SU-DHL-6 (cell line): ENCODE measurements around the gene OR1E2.
"Not testable (repeated sequence)": the region's sequence is repeated elsewhere in the genome, so short reads cannot be mapped to it uniquely, and the experiment has no call there.

Experiments used
- H2AFZ ChIP-seq: fragments of 200-600 bp; sonication (generic); 2 replicates; pipeline ENCODE4 v1.6.1; 2014; ENCODE audit warnings: low read depth, mild to moderate bottlenecking, moderate library complexity, mixed read lengths, antibody characterized with exemption, low read length; ENCODE audit not compliant: severe bottlenecking
- H3F3A ChIP-seq: fragments of 200-600 bp; shearing (Covaris generic); 2 replicates; pipeline ENCODE4 v1.6.0; 2016; ENCODE audit warnings: antibody characterized with exemption, mild to moderate bottlenecking; ENCODE audit not compliant: insufficient read depth
- H3K27ac ChIP-seq: fragments of 200-600 bp; sonication (generic); 2 replicates; pipeline ENCODE4 v1.5.1; 2016; ENCODE audit warnings: low read depth, mild to moderate bottlenecking, low read length, moderate library complexity, mixed read lengths
- H3K27me3 ChIP-seq: fragments of 200-600 bp; sonication (generic), shearing (Covaris generic); 2 replicates; pipeline ENCODE4 v1.6.0; 2014; ENCODE audit warnings: mild to moderate bottlenecking, low read length
- H3K36me3 ChIP-seq: fragments of 200-600 bp; sonication (generic); 2 replicates; pipeline ENCODE4 v1.6.1; 2014; ENCODE audit warnings: mild to moderate bottlenecking, low read length, mixed read lengths
- H3K4me2 ChIP-seq: fragments of 300-600, 200-600 bp; shearing (Covaris generic), sonication (generic); 2 replicates; pipeline ENCODE4 v1.6.0; 2014; ENCODE audit warnings: low read length, low read depth, mild to moderate bottlenecking; ENCODE audit not compliant: poor library complexity, severe bottlenecking
- H3K4me3 ChIP-seq: fragments of 200-600 bp; sonication (generic); 2 replicates; pipeline ENCODE4 v1.5.1; 2014; ENCODE audit warnings: antibody characterized with exemption, low read length, mild to moderate bottlenecking, mixed read lengths; ENCODE audit not compliant: insufficient read depth, poor library complexity, severe bottlenecking
- H3K79me2 ChIP-seq: fragments of 200-600 bp; sonication (generic); 2 replicates; pipeline ENCODE4 v1.6.1; 2014; ENCODE audit warnings: mild to moderate bottlenecking, low read length, moderate library complexity; ENCODE audit not compliant: insufficient read depth
- H3K9ac ChIP-seq: fragments of 200-600 bp; sonication (generic); 2 replicates; pipeline ENCODE4 v1.7.0; 2014; ENCODE audit warnings: mild to moderate bottlenecking, low read length
- H3K9me2 ChIP-seq: fragments of 200-600 bp; sonication (generic); replicated peaks from 2 replicates; pipeline ENCODE4 v1.6.1; 2014; ENCODE audit warnings: low read length; ENCODE audit not compliant: insufficient read depth
- H3K9me3 ChIP-seq: fragments of 200-600 bp; sonication (generic); 2 replicates; pipeline ENCODE4 v1.6.1; 2014; ENCODE audit warnings: low read length, mixed read lengths; ENCODE audit not compliant: insufficient read depth
- H4K20me1 ChIP-seq: fragments of 200-600 bp; sonication (generic); 2 replicates; pipeline ENCODE4 v1.6.1; 2014; ENCODE audit warnings: low read depth, mild to moderate bottlenecking, antibody characterized with exemption, low read length, moderate library complexity, mixed read lengths
- CTCF ChIP-seq: fragments of 200-600 bp; sonication (generic); IDR thresholded peaks from one replicate; pipeline ENCODE4 v1.5.1; 2017; ENCODE audit warnings: antibody characterized with exemption, mild to moderate bottlenecking, low read length, moderate library complexity; ENCODE audit not compliant: insufficient read depth, poor library complexity, severe bottlenecking
- EZH2phosphoT487 ChIP-seq: fragments of 200-600 bp; sonication (generic), shearing (Covaris generic); conservative IDR thresholded peaks from 2 replicates; pipeline ENCODE4 v1.6.1; 2018; ENCODE audit warnings: mild to moderate bottlenecking, antibody characterized with exemption, low read length, moderate library complexity, mixed read lengths

The OR1E2 gene

GRCh38 chr17:3438368-3438767, 4.7 kb upstream of the OR1E2 start:
- no peaks in the 10 kb centered on the region for H3K27me3 ChIP-seq
- TF ChIP-seq EZH2phosphoT487: no peak
- TF ChIP-seq CTCF: no peak
- H3K79me2 ChIP-seq: no peaks in the 10 kb centered on the region
- H3K27ac ChIP-seq: no peak overlapping the region
- no peaks in the 10 kb centered on the region for H3F3A ChIP-seq
- no peak overlapping the region for H3K4me2 ChIP-seq
- no peaks in the 10 kb centered on the region for H3K9me2 ChIP-seq
- H4K20me1 ChIP-seq: no peaks in the 10 kb centered on the region
- H3K36me3 ChIP-seq: no peaks in the 10 kb centered on the region
- H3K9me3 ChIP-seq: no peaks in the 10 kb centered on the region
- no peak overlapping the region for H3K9ac ChIP-seq
- no peak overlapping the region for H3K4me3 ChIP-seq
- no peak overlapping the region for H2AFZ ChIP-seq

GRCh38 chr17:3433215-3433614, 426 bp downstream of the OR1E2 start:
- H3K9me3 ChIP-seq, H2AFZ ChIP-seq, H3K27me3 ChIP-seq, H3K27ac ChIP-seq, H3K79me2 ChIP-seq, H3K36me3 ChIP-seq, H3K4me2 ChIP-seq, H3F3A ChIP-seq, H3K4me3 ChIP-seq, H3K9me2 ChIP-seq, H3K9ac ChIP-seq, H4K20me1 ChIP-seq: not testable (repeated sequence)

- H3F3A ChIP-seq: no peaks in the 10 kb centered on the region
- TF ChIP-seq CTCF: no peak
- no peak for TF ChIP-seq EZH2phosphoT487
- H3K27me3 ChIP-seq: no peaks in the 10 kb centered on the region
- no peaks in the 10 kb centered on the region for H3K36me3 ChIP-seq
- H3K4me2 ChIP-seq: no peak overlapping the region
- H3K4me3 ChIP-seq: no peak overlapping the region
- no peaks in the 10 kb centered on the region for H3K9me2 ChIP-seq
- H4K20me1 ChIP-seq: no peaks in the 10 kb centered on the region
- H3K9ac ChIP-seq: no peak overlapping the region
- H3K79me2 ChIP-seq: no peaks in the 10 kb centered on the region
- H2AFZ ChIP-seq: no peak overlapping the region
- H3K9me3 ChIP-seq: no peaks in the 10 kb centered on the region
- no peak overlapping the region for H3K27ac ChIP-seq
Observed at GRCh38 chr17:3418222-3418621, 15.4 kb downstream of the OR1E2 start.

- Histone ChIP-seq H3K9ac (no peak overlapping the region), H3K27ac (no peak overlapping the region), H3K9me3 (no peaks in the 10 kb centered on the region), H3K27me3 (no peaks in the 10 kb centered on the region), H4K20me1 (no peaks in the 10 kb centered on the region), H3K4me2 (no peak overlapping the region), H3K79me2 (no peaks in the 10 kb centered on the region), H3K4me3 (no peak overlapping the region), H3K36me3 (no peaks in the 10 kb centered on the region), H3F3A (no peaks in the 10 kb centered on the region), H3K9me2 (no peaks in the 10 kb centered on the region), H2AFZ (no peak overlapping the region)
- TF ChIP-seq EZH2phosphoT487 (no peak), CTCF (no peak)
Observed at GRCh38 chr17:3415610-3416009, 18.0 kb downstream of the OR1E2 start.

GRCh38 chr17:3412216-3412615, 21.4 kb downstream of the OR1E2 start:
- H3K36me3 ChIP-seq, H3K9me3 ChIP-seq, H3K4me3 ChIP-seq, H3K27ac ChIP-seq, H3K9me2 ChIP-seq, H3K9ac ChIP-seq, H3F3A ChIP-seq, H3K4me2 ChIP-seq, H2AFZ ChIP-seq, H4K20me1 ChIP-seq, H3K79me2 ChIP-seq, H3K27me3 ChIP-seq: not testable (repeated sequence)
